CMK (cell line): ENCODE measurements around the gene TNRC6B.

ENCODE experiments used
- DNase-seq: peaks from one replicate; pipeline ENCODE4 v3.0.0-alpha.2; 2010; ENCODE audit warnings: low read depth

Gene TNRC6B

GRCh38 chr22:40326905-40327735 is 149.4 kb downstream of the TNRC6B start:
- no peak for DNase-seq

DNA sequence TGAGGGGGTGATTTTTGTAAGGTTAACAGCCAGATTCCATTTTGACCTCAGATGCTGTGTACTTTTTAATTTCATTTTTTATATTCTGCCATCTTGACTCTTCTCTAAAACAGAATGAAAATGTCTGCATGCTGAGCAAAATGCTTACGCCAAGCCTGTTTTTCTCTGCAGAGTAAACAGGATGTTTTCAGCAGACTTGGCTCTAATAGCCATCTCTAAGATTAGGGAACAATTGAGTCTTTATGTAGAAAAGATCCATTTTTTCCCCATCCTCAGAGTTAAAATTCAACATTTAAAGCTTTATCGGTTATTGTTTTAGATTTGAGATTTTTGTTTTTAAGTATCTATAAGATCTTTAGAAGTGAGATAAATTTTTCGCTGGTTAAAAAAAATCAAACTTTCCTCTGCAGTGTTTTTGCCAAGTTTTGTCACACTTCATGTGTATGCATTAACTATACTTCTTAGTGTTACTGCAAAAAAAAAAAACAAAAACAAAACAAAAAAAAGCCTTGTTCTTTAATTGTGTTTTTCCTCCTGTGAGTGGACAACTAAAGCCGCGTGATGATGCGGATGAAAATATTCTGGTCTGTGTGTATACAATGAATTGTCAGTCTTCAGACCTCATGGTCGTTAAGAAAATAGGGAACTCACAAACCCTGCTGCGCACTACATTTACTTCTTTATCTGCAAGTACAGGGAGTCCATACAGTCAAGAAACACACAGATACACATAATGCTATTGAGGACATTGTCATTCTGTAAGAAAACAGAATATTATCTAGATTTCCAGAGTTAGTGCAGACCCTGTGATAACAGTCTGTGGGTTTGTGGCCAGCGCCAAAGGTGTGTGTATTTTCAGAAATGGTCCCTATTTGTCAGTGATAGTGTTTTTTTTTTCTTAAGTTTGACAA is 151.1 kb downstream of the TNRC6B start:
- DNase-seq: peak; percentile 77

- peak; percentile 37 for DNase-seq
Measured at GRCh38 chr22:40329466-40329865, 151.7 kb downstream of the TNRC6B start.

DNA sequence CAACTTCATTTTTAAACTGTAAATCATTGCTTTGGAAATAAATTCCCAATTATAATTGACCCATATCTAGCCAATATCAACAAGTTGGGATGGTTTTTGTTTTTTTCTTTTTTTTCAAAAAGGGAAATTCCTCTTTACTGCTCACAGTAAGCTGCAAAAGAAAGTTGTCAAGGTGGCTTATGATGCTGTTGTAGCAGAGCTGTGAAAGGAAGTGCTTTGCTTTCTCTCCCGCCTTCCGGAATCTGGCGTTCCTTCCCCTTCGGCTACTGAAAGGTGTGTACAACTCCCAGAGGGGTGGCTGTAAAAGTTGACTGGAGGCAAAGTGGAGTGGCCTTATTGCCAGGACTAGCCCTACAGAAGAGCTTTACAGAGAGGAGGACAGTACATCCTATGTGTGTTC is 152.4 kb downstream of the TNRC6B start:
- DNase-seq: no peak

DNA sequence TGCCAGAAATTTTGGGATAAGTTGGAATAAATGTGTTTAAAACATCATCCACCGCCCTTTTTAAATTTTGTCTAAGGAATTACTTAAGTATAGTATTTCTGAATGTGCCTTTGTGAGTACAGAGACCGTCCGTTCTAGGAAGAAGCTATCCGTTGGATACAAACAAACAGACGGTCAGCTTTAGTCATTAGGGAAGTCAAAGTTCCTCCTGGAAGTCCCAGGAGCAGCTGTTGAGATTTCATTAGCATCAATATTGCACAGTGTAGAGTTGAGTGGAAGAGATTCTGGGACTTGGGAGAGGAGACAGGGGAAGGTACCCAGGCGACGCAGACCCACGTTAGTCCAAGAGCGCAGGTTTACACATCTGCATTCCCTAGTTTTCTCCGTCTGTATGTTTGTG is 152.9 kb downstream of the TNRC6B start:
- DNase-seq: no peak

GRCh38 chr22:40331706-40332105 is 154.0 kb downstream of the TNRC6B start:
- no peak for DNase-seq

- no peak for DNase-seq
Measured at GRCh38 chr22:40332319-40332781, 154.6 kb downstream of the TNRC6B start.

DNA sequence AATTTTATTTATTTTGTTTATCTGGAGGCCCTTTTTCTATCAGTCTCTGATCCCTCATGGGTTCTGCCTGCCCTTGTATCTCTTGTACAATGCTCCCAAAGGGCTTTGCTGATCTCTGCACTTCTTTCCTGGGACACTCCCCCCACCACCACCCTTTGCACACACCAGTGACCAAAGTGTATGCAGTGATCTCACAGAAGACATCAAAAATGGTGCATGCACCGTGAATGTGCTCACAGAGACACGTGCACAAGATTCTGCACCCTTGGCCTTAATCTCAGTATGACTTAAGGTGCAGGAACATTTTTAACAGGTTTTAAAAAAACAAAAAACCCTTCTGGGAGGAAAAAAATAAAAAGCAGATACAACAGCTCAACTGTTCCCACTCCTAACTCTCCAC is 156.3 kb downstream of the TNRC6B start:
- no peak for DNase-seq

- no peak for DNase-seq
Measured at GRCh38 chr22:40334899-40335298, 157.2 kb downstream of the TNRC6B start.

- no peak for DNase-seq
Measured at GRCh38 chr22:40335358-40335757, 157.6 kb downstream of the TNRC6B start.

DNA sequence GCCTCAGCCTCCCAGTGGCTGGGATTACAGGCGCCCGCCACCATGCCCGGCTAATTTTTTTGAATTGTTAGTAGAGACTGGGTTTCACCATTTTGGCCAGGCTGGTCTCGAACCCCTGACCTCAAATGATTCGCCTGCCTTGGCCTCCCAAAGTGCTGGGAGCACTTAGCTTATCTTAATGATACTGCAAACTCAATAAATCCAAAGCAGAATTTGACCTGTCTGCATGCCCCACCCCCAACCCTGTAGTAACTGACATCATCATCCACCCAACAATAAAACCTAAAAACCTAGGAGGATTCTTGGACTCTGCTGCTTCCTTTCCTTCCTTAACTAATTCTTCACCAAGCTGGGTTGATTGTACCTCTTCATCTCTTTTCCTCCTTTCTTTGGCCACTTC is 162.3 kb downstream of the TNRC6B start:
- no peak for DNase-seq

DNA sequence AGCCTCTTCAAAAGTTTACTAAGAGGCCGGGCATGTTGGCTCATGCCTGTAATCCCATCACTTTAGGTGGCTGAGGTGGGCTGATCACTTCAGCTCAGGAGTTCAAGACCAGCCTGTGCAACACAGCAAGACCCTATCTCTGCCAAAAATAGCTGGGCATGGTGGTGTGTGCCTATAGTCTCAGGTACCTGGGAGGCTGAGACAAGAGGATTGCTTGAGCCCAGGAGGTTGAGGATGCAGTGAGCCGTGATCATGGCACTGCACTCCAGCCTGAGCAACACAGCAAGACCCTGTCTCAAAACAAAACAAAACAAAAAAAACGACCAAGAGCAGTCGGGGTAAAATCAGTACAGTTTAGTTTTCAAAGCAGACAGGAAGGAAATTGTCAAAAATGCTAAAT is 163.9 kb downstream of the TNRC6B start:
- DNase-seq: no peak

DNA sequence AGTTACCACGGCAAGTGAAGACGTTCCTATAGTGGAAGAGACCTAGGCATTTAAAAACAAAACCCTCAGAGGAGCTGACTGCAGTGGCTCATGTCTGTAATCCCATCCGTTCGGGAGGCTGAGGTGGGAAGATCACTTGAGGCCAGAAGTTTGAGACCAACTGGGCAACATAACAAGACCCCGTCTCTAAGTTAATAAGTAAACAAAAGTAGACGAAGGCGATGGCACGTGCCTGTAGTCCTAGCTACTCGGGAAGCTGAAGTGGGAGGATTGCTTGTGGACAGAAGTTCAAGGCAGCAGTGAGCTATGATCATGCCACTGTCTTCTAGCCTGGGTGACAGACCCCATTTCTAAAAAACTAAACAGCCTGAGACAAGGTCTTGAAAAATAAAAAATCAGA is 164.8 kb downstream of the TNRC6B start:
- DNase-seq: no peak

- no peak for DNase-seq
Measured at GRCh38 chr22:40345271-40345670, 167.5 kb downstream of the TNRC6B start.

DNA sequence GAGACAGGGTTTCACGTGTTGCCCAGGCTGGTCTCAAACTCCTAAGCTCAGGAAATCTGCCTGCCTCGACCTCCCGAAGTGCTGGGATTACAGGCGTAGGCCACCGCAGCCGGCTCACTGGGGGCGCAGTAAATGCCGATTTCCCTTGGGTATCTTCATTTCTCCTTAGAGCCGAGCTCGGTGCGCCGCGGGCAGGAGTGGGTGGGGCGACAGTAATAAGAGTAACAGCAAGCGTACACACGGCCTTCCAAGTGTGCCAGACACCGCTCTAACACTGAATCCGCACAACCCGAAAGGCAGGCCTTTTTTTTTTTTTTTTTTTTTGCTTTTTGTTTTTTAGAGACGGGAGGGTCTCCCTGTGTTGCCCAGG is 168.1 kb downstream of the TNRC6B start:
- peak; percentile 45 for DNase-seq

DNA sequence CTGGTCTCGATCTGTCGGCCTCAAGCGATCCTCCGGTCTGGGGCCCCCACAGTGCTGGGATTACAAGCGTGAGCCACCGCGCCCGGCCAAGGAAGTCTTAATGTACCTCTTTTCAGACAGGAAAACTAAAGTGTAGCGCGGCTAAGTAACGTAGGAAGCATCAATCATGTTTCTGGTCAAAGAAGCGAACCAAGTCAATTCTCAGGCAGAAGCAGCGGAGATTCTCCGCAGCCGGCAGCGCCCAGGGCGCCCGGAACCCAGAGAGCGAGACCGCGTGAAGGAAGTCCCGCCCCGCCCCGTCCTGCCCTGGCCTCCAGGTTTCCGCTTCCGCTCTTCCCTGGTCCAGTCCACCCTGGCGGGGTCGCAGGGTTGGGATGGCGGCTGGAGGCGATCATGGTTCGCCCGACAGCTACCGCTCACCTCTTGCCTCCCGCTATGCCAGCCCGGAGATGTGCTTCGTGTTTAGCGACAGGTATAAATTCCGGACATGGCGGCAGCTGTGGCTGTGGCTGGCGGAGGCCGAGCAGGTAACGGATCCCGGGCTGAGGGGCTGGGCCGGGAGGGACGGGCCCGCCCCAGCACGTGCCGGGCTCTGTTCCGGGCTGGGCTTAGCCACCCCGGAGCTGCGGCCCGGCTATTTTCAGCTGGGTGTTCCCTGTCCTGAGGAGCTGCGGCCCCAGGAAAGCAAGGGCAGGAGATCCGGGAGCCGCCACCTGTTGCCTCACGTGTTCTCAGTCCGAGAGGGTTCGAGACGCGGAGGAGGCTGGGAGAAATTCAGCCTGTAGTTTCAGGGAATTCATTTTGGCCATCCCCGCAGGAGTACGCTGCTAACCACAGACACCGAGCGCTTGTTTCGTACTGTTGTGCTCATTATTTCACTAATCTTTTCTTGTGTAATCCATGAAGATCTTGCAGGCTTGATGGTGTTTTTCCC is 168.7 kb downstream of the TNRC6B start, which contains the start of gene ADSL:
Gene ADSL (plus strand): TSS at position 316 of the 934 bp plus-strand sequence. CDS start 59 bp downstream, at position 375.
- peak; percentile 56 for DNase-seq

- no peak for DNase-seq
Measured at GRCh38 chr22:40347300-40347699, 169.6 kb downstream of the TNRC6B start.

- peak; percentile 38 for DNase-seq
Measured at GRCh38 chr22:40348025-40348658, 170.4 kb downstream of the TNRC6B start.

- DNase-seq: no peak
Measured at GRCh38 chr22:40352763-40353162, 175.0 kb downstream of the TNRC6B start.

- no peak for DNase-seq
Measured at GRCh38 chr22:40361100-40361499, 183.4 kb downstream of the TNRC6B start.

DNA sequence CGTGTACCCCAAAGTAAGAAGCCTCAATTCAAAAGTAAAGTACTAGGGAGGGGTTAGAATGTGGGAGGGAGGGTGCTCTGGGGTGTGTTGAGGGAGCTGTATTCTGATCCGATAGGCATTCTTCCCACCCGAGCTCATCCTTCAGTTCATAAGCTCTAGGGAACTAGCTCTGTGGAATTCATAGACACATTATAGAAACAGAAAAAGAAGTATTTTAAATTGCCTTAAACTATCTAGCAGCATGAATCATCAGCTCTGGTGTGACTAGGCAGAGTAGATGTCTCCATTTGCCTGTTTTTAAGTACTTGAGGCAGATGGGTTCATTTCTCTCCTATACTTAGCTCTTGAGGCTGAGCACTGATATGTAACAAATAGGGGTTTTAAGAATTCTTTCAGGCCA is 185.3 kb downstream of the TNRC6B start:
- no peak for DNase-seq
